ENCODE data around the gene LETM1. TPM values are rescaled to one million over a fixed set of nuclear protein-coding genes. Genes with fewer than 3 reads are reported as not detected.

LETM1 gene
- total RNA-seq, 4 donors from 2014 or later = 40.6 to 85.6 (median 72.8) TPM

- no peaks in the 10 kb centered on the region for H3K27me3 ChIP-seq
- intact Hi-C loops (cut with DNase I) = loop anchor here (5.0 kb wide), 1 partner anchor 53 kb away; no protein-coding TSS in a partner anchor
- H3K36me3 ChIP-seq = peaks cover 13 to 93% (median 28%) of the 10 kb centered on the region in 3 donors
- no peak overlapping the region for H3K27ac ChIP-seq
- no peaks in the 10 kb centered on the region for H3K9me3 ChIP-seq
- TF ChIP-seq POLR2A (IDR thresholded peaks at IDR 0.05) (no peak), CTCF (IDR thresholded peaks at IDR 0.05) (no peak)
- 82 to 100% methylated on average over 3 to 25 of the region's 37 CpGs for WGBS, 2 donors
- DNase-seq = no peak
- H3K4me1 ChIP-seq = peaks cover 0 to 56% (median 4%) of the 10 kb centered on the region in 3 donors
- H3K4me3 ChIP-seq = no peak overlapping the region
Observed at GRCh38 chr4:1804638-1805492, 51.1 kb downstream of the LETM1 start.

GRCh38 chr4:1803523-1804423 lies 52.2 kb downstream of the LETM1 start:
- Histone ChIP-seq H3K4me3 (no peak overlapping the region), H3K4me1 (peaks cover 0 to 56% (median 8%) of the 10 kb centered on the region in 3 donors), H3K27ac (no peak overlapping the region), H3K9me3 (no peaks in the 10 kb centered on the region), H3K27me3 (peaks cover 0 to 10% (median 0%) of the 10 kb centered on the region in 4 donors), H3K36me3 (peaks cover 19 to 99% (median 30%) of the 10 kb centered on the region in 3 donors)
- intact Hi-C loops (cut with DNase I) = loop anchor here (5.0 kb wide), 1 partner anchor 51 kb away; no protein-coding TSS in a partner anchor
- 92 to 95% methylated on average over 19 to 27 of the region's 51 CpGs for WGBS, 2 donors
- TF ChIP-seq CTCF (IDR thresholded peaks at IDR 0.05) = no peak
- TF ChIP-seq POLR2A (IDR thresholded peaks at IDR 0.05) = no peak
- DNase-seq = no peak

- peaks cover 19 to 100% (median 30%) of the 10 kb centered on the region in 3 donors for H3K36me3 ChIP-seq
- H3K27ac ChIP-seq = no peak overlapping the region
- H3K27me3 ChIP-seq = peaks cover 0 to 18% (median 0%) of the 10 kb centered on the region in 4 donors
- intact Hi-C loops (cut with DNase I) = loop anchor here (5.0 kb wide), 1 partner anchor 51 kb away; no protein-coding TSS in a partner anchor
- no peaks in the 10 kb centered on the region for H3K9me3 ChIP-seq
- DNase-seq = no peak
- H3K4me1 ChIP-seq = peaks cover 0 to 64% (median 11%) of the 10 kb centered on the region in 3 donors
- no peak overlapping the region for H3K4me3 ChIP-seq
- TF ChIP-seq POLR2A (IDR thresholded peaks at IDR 0.05) (no peak), CTCF (IDR thresholded peaks at IDR 0.05) (no peak)
- WGBS, 2 donors = 93 to 94% methylated on average over 18 to 19 of the region's 71 CpGs
Observed at GRCh38 chr4:1802720-1803522, 53.0 kb downstream of the LETM1 start.

- intact Hi-C loops (cut with DNase I) = loop anchor here (5.0 kb wide), 1 partner anchor 50 kb away; no protein-coding TSS in a partner anchor
- 37 to 55% methylated on average over 2 to 8 of the region's 22 CpGs for whole genome bisulfite sequencing, 2 donors
- Histone ChIP-seq H3K27me3 (peaks cover 0 to 25% (median 0%) of the 10 kb centered on the region in 4 donors), H3K9me3 (no peaks in the 10 kb centered on the region), H3K4me3 (no peak overlapping the region), H3K27ac (peak overlapping the region in 1 of 4 donors; percentile 13), H3K4me1 (peaks cover 0 to 71% (median 17%) of the 10 kb centered on the region in 3 donors), H3K36me3 (peaks cover 19 to 100% (median 30%) of the 10 kb centered on the region in 3 donors)
- TF ChIP-seq POLR2A (IDR thresholded peaks at IDR 0.05) (no peak), CTCF (IDR thresholded peaks at IDR 0.05) (no peak)
- DNase-seq = no peak
Observed at GRCh38 chr4:1802151-1802715, 53.7 kb downstream of the LETM1 start.
